ENCODE data around the gene EIF3K.
A peak's percentile ranks its signal among the peaks of the same experiment; 100 is the strongest.

EIF3K gene

DNA sequence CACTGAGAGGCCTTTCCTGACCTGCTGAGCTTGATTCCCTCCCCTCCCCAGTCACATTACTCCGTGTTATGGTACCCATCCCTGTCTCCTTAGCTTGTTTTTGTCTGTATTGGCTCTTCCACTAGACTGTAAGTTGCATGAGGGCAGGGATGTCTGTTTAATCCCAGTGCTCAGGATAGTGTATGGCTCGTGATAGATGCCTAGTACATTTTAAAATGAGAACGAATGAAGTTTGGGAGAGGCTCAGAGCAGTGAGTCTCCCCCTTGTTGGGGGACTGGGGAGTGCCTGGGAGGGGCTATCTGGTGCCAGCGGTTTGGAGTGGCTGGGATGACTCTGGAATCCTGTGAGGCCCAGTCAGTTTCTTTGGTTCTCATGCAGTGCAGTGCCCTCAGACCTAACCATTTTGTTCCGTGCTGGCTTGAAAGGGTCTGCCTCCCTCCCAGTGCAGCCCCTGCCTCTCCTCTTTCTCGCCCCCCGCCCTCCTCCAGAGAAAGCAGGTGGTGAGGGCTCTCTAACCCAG, 63.9 kb downstream of the EIF3K start:
- DNase-seq (ENCODE audit: extremely low spot score): no peak
- POLR2A ChIA-PET: interaction anchor here (1.2 to 1.3 kb wide), 2 partner anchors 12 to 35 kb away, joined by 3 to 9 read pairs; partner anchors contain the start of gene ACTN4
- CTCF ChIA-PET: interaction anchor here (0.8 kb wide), 1 partner anchor 46 kb away, joined by 4 read pairs; no protein-coding TSS in a partner anchor
- no peak for TF ChIP-seq ELF4 (IDR thresholded peaks at IDR 0.05)
- TF ChIP-seq FOXK2 (IDR thresholded peaks at IDR 0.05): no peak
- TF ChIP-seq NFRKB (IDR thresholded peaks at IDR 0.05): no peak
- no peak for TF ChIP-seq SP1 (IDR thresholded peaks at IDR 0.05)
- TF ChIP-seq TARDBP (IDR thresholded peaks at IDR 0.05): no peak
- no peak for TF ChIP-seq BHLHE40 (IDR thresholded peaks at IDR 0.05; ENCODE audit: borderline replicate concordance)
- no peak for TF ChIP-seq L3MBTL2 (conservative IDR thresholded peaks at IDR 0.05)
- TF ChIP-seq, protein P1, sequence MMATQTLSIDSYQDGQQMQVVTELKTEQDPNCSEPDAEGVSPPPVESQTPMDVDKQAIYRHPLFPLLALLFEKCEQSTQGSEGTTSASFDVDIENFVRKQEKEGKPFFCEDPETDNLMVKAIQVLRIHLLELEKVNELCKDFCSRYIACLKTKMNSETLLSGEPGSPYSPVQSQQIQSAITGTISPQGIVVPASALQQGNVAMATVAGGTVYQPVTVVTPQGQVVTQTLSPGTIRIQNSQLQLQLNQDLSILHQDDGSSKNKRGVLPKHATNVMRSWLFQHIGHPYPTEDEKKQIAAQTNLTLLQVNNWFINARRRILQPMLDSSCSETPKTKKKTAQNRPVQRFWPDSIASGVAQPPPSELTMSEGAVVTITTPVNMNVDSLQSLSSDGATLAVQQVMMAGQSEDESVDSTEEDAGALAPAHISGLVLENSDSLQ (IDR thresholded peaks at IDR 0.05): no peak
- TF ChIP-seq ARNT (IDR thresholded peaks at IDR 0.05): no peak
- TF ChIP-seq CTBP1 (IDR thresholded peaks at IDR 0.05; ENCODE audit: borderline replicate concordance): no peak
- TF ChIP-seq HDGF (IDR thresholded peaks at IDR 0.05; ENCODE audit: borderline replicate concordance): no peak
- no peak for TF ChIP-seq ZNF384 (IDR thresholded peaks at IDR 0.05)
- TF ChIP-seq FOXA1 (IDR thresholded peaks at IDR 0.05): no peak
- TF ChIP-seq SUZ12 (IDR thresholded peaks at IDR 0.05): no peak
- TF ChIP-seq FOXM1 (IDR thresholded peaks at IDR 0.05; ENCODE audit: borderline replicate concordance): no peak
- no peak for TF ChIP-seq LEF1 (IDR thresholded peaks at IDR 0.05; ENCODE audit: borderline replicate concordance)

DNA sequence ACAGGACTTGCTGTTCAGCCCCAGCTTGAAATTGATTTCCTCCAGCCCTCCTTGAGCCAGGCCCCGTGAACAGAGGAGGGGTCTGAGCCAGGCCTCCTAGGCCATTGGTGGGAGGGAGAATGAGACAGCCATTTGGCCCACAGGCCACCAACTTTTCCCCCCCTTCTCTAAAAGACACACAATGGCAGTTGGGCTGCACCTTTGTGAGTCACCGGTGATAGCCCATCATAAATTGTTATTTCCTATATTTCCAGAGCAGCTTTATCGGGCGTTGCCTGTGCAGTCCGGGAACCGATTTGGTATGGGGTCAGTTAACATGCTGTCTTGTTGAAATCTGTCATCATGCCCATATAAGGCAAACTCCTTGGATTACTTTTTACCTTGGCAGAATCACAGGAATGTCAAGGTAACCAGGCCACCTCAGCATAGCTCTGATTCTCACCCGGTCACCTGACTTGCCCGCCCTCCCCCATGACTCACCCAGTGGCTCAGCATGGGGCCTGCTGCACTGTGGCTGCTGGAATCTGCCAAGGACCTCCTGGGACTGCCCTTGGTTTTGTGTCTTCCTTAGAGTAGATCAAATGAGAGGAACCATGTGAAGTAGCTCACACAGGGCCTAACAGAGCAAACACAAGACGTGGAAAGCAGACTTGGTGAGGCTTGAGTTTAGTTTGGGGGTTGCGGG, 64.5 kb downstream of the EIF3K start:
- POLR2A ChIA-PET: interaction anchor here (1.2 to 1.3 kb wide), 2 partner anchors 13 to 36 kb away, joined by 3 to 9 read pairs; partner anchors contain the start of gene ACTN4
- no peak for TF ChIP-seq NFRKB (IDR thresholded peaks at IDR 0.05)
- no peak for TF ChIP-seq ELF4 (IDR thresholded peaks at IDR 0.05)
- no peak for TF ChIP-seq ARNT (IDR thresholded peaks at IDR 0.05)
- TF ChIP-seq ZNF384 (IDR thresholded peaks at IDR 0.05): no peak
- no peak for TF ChIP-seq L3MBTL2 (conservative IDR thresholded peaks at IDR 0.05)
- no peak for TF ChIP-seq FOXK2 (IDR thresholded peaks at IDR 0.05)
- no peak for TF ChIP-seq SUZ12 (IDR thresholded peaks at IDR 0.05)
- no peak for TF ChIP-seq FOXA1 (IDR thresholded peaks at IDR 0.05)
- no peak for TF ChIP-seq HDGF (IDR thresholded peaks at IDR 0.05; ENCODE audit: borderline replicate concordance)
- no peak for TF ChIP-seq FOXM1 (IDR thresholded peaks at IDR 0.05; ENCODE audit: borderline replicate concordance)
- TF ChIP-seq LEF1 (IDR thresholded peaks at IDR 0.05; ENCODE audit: borderline replicate concordance): no peak
- TF ChIP-seq, protein P1 (IDR thresholded peaks at IDR 0.05): no peak
- TF ChIP-seq TARDBP (IDR thresholded peaks at IDR 0.05): no peak
- TF ChIP-seq BHLHE40 (IDR thresholded peaks at IDR 0.05; ENCODE audit: borderline replicate concordance): no peak
- TF ChIP-seq SP1 (IDR thresholded peaks at IDR 0.05): no peak
- no peak for TF ChIP-seq CTBP1 (IDR thresholded peaks at IDR 0.05; ENCODE audit: borderline replicate concordance)
- CTCF ChIA-PET: interaction anchor here (0.8 kb wide), 1 partner anchor 47 kb away, joined by 4 read pairs; no protein-coding TSS in a partner anchor
- DNase-seq (ENCODE audit: extremely low spot score): peak; percentile 65

DNA sequence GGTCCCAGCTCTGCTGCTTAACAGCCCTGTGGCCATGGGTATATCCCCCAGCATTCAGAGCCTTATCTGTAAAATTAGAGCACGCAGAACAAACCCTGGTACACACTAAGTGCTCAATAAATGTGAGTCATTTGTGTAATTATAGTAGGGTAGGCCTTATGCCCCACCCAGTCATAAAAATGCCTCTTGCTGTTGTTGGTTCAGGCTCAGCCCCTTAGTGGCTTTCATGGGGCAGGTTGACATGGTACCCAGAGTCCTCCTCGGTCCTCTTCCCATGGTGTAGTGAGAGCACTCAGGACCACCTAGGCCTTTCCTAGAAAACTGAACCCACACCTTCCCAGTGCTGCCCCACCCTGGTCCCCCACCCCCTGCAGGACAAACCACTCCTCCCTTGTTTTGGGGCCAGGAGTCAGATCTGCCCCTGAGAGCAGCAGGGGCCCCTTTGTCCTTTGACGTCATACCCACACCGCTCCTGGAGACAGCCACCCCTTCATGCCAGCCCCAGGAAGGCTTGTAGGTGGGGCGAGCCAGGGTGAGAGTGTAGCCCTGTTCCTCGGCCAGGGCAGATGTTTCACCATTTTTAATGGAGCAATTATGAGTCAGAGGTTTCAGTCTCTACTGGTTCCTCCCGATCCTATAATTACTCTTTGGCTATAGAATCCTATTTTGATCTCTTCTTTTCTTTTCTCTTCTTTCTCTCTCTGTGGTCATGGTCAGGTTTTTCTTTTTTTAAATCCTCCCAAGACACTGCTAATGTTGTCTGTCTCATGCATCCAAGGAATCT, 65.3 kb downstream of the EIF3K start:
- ChIA-PET POLR2A (interaction anchor here (1.2 to 1.3 kb wide), 2 partner anchors 13 to 37 kb away, joined by 3 to 9 read pairs; partner anchors contain the start of gene ACTN4), CTCF (no interaction called here)
- TF ChIP-seq BHLHE40 (IDR thresholded peaks at IDR 0.05; ENCODE audit: borderline replicate concordance) (no peak), LEF1 (IDR thresholded peaks at IDR 0.05; ENCODE audit: borderline replicate concordance) (no peak), L3MBTL2 (conservative IDR thresholded peaks at IDR 0.05) (no peak), HDGF (IDR thresholded peaks at IDR 0.05; ENCODE audit: borderline replicate concordance) (no peak), FOXK2 (IDR thresholded peaks at IDR 0.05) (no peak), ARNT (IDR thresholded peaks at IDR 0.05) (no peak), FOXM1 (IDR thresholded peaks at IDR 0.05; ENCODE audit: borderline replicate concordance) (no peak), NFRKB (IDR thresholded peaks at IDR 0.05) (no peak), TARDBP (IDR thresholded peaks at IDR 0.05) (no peak), CTBP1 (IDR thresholded peaks at IDR 0.05; ENCODE audit: borderline replicate concordance) (no peak), ZNF384 (IDR thresholded peaks at IDR 0.05) (no peak), SP1 (IDR thresholded peaks at IDR 0.05) (no peak), SUZ12 (IDR thresholded peaks at IDR 0.05) (no peak)
- DNase-seq (ENCODE audit: extremely low spot score): peak; percentile 46

DNA sequence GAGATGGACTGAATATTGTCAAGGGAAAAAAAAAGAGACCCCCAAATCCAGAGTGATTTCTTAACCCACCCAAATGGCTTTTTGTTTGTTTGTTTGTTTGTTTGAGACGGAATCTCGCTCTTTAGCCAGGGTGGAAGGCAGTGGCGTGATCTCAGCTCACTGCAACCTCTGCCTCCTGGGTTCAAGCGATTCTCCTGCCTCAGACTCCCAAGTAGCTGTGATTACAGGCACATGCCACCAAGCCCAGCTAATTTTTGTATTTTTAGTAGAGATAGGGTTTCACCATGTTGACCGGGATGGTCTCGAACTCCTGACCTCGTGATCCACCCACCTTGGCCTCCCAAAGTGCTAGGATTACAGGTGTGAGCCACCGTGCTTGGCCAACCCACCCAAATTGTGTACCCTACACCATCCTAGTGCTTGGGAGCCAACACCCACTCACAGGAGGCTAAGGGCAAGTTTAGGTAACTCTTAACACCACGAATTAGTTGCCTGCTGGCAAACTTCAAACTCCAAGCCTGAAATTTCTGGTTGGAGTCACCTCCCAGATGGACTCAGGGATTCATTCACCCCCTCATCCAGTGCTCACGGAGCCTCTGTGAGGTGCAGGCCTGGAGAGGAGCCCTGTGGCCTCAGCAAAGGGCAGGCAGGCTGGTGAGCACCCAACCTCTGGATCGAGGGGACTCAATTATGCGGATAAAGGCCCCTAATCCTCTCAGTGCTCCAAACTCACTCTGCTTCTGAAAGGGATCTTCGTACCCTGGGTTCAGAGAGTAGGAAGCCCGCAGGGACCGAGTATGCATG, 66.1 kb downstream of the EIF3K start:
- ChIA-PET CTCF (no interaction called here), POLR2A (no interaction called here)
- TF ChIP-seq FOXM1 (IDR thresholded peaks at IDR 0.05; ENCODE audit: borderline replicate concordance): no peak
- no peak for TF ChIP-seq BHLHE40 (IDR thresholded peaks at IDR 0.05; ENCODE audit: borderline replicate concordance)
- no peak for TF ChIP-seq NFRKB (IDR thresholded peaks at IDR 0.05)
- TF ChIP-seq, protein P1 (IDR thresholded peaks at IDR 0.05): no peak
- TF ChIP-seq ELF4 (IDR thresholded peaks at IDR 0.05): no peak
- no peak for TF ChIP-seq FOXA1 (IDR thresholded peaks at IDR 0.05)
- TF ChIP-seq SP1 (IDR thresholded peaks at IDR 0.05): no peak
- no peak for DNase-seq (ENCODE audit: extremely low spot score)

Data from HEK293T (cell line).